GM12872 (cell line): ENCODE results near the gene CIBAR2.

Source experiments
- CTCF ChIP-seq: IDR thresholded peaks from 3 replicates; pipeline ENCODE4 v1.5.1; 2011; ENCODE audit warnings: low read depth, mild to moderate bottlenecking, low read length, moderate library complexity; ENCODE audit not compliant: insufficient read depth

The CIBAR2 gene

GRCh38 chr16:85130705-85131028 lies 18.4 kb upstream of the CIBAR2 start:
- no peak for TF ChIP-seq CTCF

GRCh38 chr16:85129876-85130704 lies 17.8 kb upstream of the CIBAR2 start:
- TF ChIP-seq CTCF = no peak

GRCh38 chr16:85128079-85128837 lies 16.0 kb upstream of the CIBAR2 start:
- no peak for TF ChIP-seq CTCF

GRCh38 chr16:85127379-85127723 lies 15.1 kb upstream of the CIBAR2 start:
- no peak for TF ChIP-seq CTCF

- TF ChIP-seq CTCF = no peak
These were observed 14.6 kb upstream of the CIBAR2 start for GRCh38 chr16:85126705-85127378.

GRCh38 chr16:85126394-85126704 lies 14.1 kb upstream of the CIBAR2 start:
- no peak for TF ChIP-seq CTCF

GRCh38 chr16:85125570-85126393 lies 13.5 kb upstream of the CIBAR2 start:
- no peak for TF ChIP-seq CTCF
